ENCODE results near the gene SCN8A. TPM values are rescaled to one million over a fixed set of nuclear protein-coding genes. Genes with fewer than 3 reads are reported as not detected.

SCN8A gene
- total and polyA plus RNA-seq, 2 experiments from 2014 or later, result 1.1 to 2.6 TPM

GRCh38 chr12:51669271-51669670 is 78.2 kb downstream of the SCN8A start:
- Histone ChIP-seq H4K20me1 (ENCODE audit: insufficient read depth, poor library complexity, severe bottlenecking) (no peaks in the 10 kb centered on the region), H3K27ac (no peak overlapping the region), H3K9me3 (ENCODE audit: low read depth) (no peaks in the 10 kb centered on the region), H3K4me3 (no peak overlapping the region), H3K79me2 (no peaks in the 10 kb centered on the region), H3K36me3 (replicated peaks; ENCODE audit: insufficient read depth, low read depth) (no peaks in the 10 kb centered on the region), H3K4me2 (no peak overlapping the region), H3K27me3 (no peaks in the 10 kb centered on the region), H3K9me2 (replicated peaks; ENCODE audit: insufficient read depth) (no peaks in the 10 kb centered on the region), H3K4me1 (ENCODE audit: insufficient read depth) (peaks cover 5% of the 10 kb centered on the region), H2AFZ (no peak overlapping the region)
- DNase-seq (ENCODE audit: low spot score), result no peak
- 96% methylated on average over 2 of the region's 2 CpGs for WGBS (ENCODE audit: low lambda C conversion rate, missing lambda C conversion rate)
- TF ChIP-seq, protein P1, sequence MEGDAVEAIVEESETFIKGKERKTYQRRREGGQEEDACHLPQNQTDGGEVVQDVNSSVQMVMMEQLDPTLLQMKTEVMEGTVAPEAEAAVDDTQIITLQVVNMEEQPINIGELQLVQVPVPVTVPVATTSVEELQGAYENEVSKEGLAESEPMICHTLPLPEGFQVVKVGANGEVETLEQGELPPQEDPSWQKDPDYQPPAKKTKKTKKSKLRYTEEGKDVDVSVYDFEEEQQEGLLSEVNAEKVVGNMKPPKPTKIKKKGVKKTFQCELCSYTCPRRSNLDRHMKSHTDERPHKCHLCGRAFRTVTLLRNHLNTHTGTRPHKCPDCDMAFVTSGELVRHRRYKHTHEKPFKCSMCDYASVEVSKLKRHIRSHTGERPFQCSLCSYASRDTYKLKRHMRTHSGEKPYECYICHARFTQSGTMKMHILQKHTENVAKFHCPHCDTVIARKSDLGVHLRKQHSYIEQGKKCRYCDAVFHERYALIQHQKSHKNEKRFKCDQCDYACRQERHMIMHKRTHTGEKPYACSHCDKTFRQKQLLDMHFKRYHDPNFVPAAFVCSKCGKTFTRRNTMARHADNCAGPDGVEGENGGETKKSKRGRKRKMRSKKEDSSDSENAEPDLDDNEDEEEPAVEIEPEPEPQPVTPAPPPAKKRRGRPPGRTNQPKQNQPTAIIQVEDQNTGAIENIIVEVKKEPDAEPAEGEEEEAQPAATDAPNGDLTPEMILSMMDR (IDR thresholded peaks at IDR 0.05; ENCODE audit: poor library complexity), result no peak
- TF ChIP-seq EZH2 (IDR thresholded peaks at IDR 0.05; ENCODE audit: borderline replicate concordance) (no peak), EZH2phosphoT487 (IDR thresholded peaks at IDR 0.05; ENCODE audit: low read depth, severe bottlenecking, unreplicated experiment) (no peak)

GRCh38 chr12:51669996-51670395 is 79.0 kb downstream of the SCN8A start:
- H3K79me2 ChIP-seq, result no peaks in the 10 kb centered on the region
- 94% methylated on average over 1 of the region's 1 CpG for WGBS (ENCODE audit: low lambda C conversion rate, missing lambda C conversion rate)

DNA sequence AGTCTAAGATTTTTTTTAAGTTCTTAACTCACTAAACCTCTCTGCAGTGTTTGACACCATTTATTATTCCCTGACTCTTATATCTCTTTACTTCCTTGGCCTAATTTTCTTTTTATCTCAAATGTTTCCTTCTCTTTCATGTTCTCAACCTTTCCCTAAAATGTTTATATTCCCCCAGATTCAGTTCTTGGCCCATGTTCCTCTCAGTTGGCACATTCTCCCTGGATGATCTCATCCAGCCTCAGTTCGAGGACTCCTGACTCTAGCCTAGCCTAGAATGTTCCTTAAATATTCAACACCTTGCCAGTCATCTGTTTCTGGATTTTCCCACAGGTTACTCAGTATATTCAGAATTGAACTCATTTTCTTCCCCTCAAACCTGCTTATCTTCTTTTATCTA is 81.3 kb downstream of the SCN8A start:
- Histone ChIP-seq H3K9me2 (replicated peaks; ENCODE audit: insufficient read depth) (no peaks in the 10 kb centered on the region), H3K27ac (no peak overlapping the region), H3K4me3 (no peak overlapping the region), H3K4me1 (ENCODE audit: insufficient read depth) (no peaks in the 10 kb centered on the region), H3K79me2 (no peaks in the 10 kb centered on the region), H3K27me3 (no peaks in the 10 kb centered on the region), H4K20me1 (ENCODE audit: insufficient read depth, poor library complexity, severe bottlenecking) (no peaks in the 10 kb centered on the region), H3K4me2 (no peak overlapping the region), H2AFZ (no peak overlapping the region), H3K36me3 (replicated peaks; ENCODE audit: insufficient read depth, low read depth) (no peaks in the 10 kb centered on the region), H3K9me3 (ENCODE audit: low read depth) (no peaks in the 10 kb centered on the region)
- no peak for DNase-seq (ENCODE audit: low spot score)
- 61% methylated on average over 1 of the region's 1 CpG for WGBS (ENCODE audit: low lambda C conversion rate, missing lambda C conversion rate)
- TF ChIP-seq EZH2phosphoT487 (IDR thresholded peaks at IDR 0.05; ENCODE audit: low read depth, severe bottlenecking, unreplicated experiment), result no peak
- TF ChIP-seq EZH2 (IDR thresholded peaks at IDR 0.05; ENCODE audit: borderline replicate concordance), result no peak
- TF ChIP-seq, protein P1 (IDR thresholded peaks at IDR 0.05; ENCODE audit: poor library complexity), result no peak

More at GRCh38 chr12:51669996-51670395, 79.0 kb downstream of the SCN8A start:
- no peaks in the 10 kb centered on the region for H3K9me3 ChIP-seq (ENCODE audit: low read depth)
- TF ChIP-seq EZH2phosphoT487 (IDR thresholded peaks at IDR 0.05; ENCODE audit: low read depth, severe bottlenecking, unreplicated experiment) (no peak), EZH2 (IDR thresholded peaks at IDR 0.05; ENCODE audit: borderline replicate concordance) (no peak)
- TF ChIP-seq, protein P1 (IDR thresholded peaks at IDR 0.05; ENCODE audit: poor library complexity), result no peak
- H3K4me1 ChIP-seq (ENCODE audit: insufficient read depth), result peaks cover 5% of the 10 kb centered on the region
- H3K27ac ChIP-seq, result no peak overlapping the region
- no peak overlapping the region for H2AFZ ChIP-seq
- H3K4me3 ChIP-seq, result no peak overlapping the region
- H4K20me1 ChIP-seq (ENCODE audit: insufficient read depth, poor library complexity, severe bottlenecking), result no peaks in the 10 kb centered on the region
- no peaks in the 10 kb centered on the region for H3K27me3 ChIP-seq
- no peaks in the 10 kb centered on the region for H3K9me2 ChIP-seq (replicated peaks; ENCODE audit: insufficient read depth)
- DNase-seq (ENCODE audit: low spot score), result no peak
- no peaks in the 10 kb centered on the region for H3K36me3 ChIP-seq (replicated peaks; ENCODE audit: insufficient read depth, low read depth)
- no peak overlapping the region for H3K4me2 ChIP-seq
